Ramos (cell line): Measurements from ENCODE around the gene SESN1.

Source experiments
- in situ Hi-C: fragments of 300-500 bp; cut with MboI; formaldehyde crosslinking; loops from one replicate; pipeline ENCODE4 v1.14.3; 2022; ENCODE audit warnings: low sequenced_read_pairs; ENCODE audit not compliant: unreplicated experiment

The SESN1 gene

GRCh38 chr6:109036574-109037294 is 57.9 kb downstream of the SESN1 start:
- in situ Hi-C loops, result no loop called here

GRCh38 chr6:109034526-109034925 is 60.1 kb downstream of the SESN1 start:
- in situ Hi-C loops, result no loop called here

DNA sequence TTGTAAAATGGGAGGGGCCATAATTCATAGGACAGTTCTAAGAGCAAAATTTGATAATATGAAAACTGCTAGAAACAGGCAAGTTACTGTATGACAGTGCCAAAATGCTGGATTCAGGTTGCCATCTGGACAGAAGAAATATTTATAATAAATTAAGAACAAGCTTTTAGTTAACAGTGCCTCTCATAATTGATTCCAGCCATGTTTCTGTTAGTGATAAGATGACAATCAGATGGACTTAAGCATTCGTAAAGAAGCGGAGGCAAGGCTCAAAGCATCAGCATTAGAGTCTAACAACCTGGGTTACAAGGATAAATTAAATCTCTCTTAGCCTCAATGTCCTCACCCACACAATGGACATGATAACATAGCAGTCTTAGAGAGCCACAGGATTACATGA is 61.0 kb downstream of the SESN1 start:
- in situ Hi-C loops, result no loop called here

DNA sequence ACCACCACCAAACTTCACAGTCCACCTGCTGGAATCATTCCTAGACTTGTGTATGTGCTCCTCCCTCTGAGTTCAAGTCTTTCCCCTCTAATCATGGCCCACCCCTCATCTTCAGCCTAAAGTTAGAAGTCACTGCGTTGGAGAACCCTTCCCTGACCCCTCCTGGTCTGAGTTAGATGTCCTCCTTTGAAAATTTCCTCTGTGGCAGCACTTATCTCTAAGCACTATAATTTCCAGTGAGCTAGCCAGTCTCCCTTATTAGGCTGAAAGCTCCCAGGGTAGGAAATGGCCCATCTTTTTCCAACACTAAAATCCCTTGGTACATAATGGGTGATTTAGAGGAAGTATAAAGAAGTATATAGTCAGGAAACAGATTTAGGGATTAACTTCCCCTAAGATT is 63.2 kb downstream of the SESN1 start:
- in situ Hi-C loops, result no loop called here

- in situ Hi-C loops, result no loop called here
Measured at GRCh38 chr6:109029313-109029712, 65.3 kb downstream of the SESN1 start.

GRCh38 chr6:109028439-109028838 is 66.2 kb downstream of the SESN1 start:
- in situ Hi-C loops, result no loop called here

GRCh38 chr6:109027964-109028363 is 66.7 kb downstream of the SESN1 start:
- in situ Hi-C loops, result no loop called here

- in situ Hi-C loops, result no loop called here
Measured at GRCh38 chr6:109025639-109026038, 69.0 kb downstream of the SESN1 start.

DNA sequence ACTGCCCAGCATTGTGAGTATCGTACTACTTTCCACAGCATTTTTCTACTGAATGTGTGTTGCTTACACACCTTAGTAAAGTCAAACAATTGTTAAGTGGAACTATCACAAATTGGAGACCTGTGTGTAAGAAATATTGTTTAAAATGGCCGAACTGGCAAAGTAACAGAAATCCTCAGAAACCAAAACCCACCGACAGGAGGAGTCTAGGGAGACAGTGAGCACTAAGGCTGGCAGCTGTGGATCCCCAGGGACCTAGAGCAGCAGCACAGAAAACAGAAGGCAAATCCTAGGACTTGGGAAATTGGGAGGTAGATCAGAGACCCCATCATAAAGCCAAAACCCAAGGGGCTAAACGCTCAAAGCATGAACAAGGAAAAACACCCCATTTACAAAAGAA is 69.9 kb downstream of the SESN1 start:
- in situ Hi-C loops, result no loop called here

DNA sequence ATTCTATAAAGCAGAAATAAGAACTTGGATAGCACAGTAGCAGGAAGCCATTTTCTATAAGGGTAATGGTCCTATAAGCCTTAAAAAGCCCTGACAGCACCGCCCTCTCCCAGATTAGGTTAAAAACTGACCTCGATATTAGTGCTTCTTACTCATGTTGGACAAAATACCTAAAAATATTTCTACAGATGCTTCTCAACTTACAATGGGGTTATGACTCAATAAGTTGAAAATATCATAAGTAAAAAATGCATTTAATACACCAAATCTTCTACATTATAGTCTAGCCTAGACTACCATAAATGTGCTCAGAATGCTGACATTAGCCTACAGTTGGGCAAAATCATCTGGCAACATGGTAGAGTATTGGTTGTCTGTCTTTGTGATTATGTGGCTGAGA is 70.3 kb downstream of the SESN1 start:
- in situ Hi-C loops, result no loop called here

DNA sequence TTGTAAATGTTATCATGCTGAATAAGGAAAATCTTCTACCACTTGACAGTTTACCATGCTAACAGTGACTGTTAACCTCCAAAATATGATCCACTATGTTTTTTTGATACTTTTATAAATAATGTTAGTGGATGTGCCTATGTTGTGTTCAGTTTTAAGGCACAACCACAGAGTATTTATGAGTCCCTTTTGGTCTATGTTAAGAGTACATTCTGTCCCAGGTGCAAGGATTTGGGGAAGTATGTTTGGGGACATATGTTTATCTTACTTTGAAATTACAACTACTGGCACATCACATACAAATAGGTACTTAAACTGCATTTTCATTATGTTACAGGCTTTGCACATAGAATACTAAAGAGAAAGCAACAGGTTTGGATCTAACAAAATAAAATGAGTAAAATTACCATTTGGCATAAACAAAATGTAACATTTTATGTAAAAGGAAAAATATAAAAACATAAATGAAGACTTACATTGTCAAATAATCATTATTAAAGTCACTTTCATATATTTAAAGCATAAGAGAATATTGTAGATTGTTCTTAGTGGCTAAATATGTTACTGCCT is 71.2 kb downstream of the SESN1 start:
- in situ Hi-C loops, result no loop called here

DNA sequence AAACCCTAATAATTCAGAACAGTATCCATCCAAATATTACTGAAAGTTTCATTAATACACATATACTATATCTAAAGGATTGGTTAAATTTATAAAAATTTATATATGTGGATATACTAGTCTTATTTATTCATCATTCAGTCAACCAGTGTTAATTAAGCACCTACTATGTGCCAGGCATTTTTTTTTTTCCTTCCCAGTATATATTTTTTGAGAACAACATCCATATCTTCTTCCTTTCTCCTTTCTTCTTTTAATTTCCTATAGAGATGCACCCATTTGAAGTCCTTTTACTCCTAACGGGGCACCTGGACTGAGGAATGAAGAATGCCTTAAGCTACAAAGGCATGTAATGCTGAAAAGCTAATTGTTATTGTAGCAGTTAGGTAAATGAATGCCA is 72.8 kb downstream of the SESN1 start:
- in situ Hi-C loops, result no loop called here

- in situ Hi-C loops, result no loop called here
Measured at GRCh38 chr6:109019911-109020310, 74.7 kb downstream of the SESN1 start.

DNA sequence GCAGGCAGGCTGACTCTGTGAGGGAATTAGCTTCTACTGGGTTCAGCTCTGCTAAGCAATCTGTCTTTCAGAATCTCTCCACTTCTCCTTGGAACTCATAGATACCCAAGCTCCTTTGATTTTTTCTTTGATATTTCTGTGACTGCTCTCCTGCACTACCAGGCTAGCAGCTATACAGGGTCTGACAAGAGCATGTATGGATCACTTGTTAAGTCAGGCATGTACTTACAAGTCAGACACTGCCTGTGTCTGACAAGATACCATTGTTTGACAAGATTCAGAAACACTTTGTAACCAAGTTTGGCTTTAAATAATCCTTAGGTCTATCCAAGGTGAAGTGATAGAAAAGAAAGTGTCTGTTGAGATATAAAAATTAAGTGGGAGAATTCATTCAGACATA is 79.5 kb downstream of the SESN1 start:
- in situ Hi-C loops, result no loop called here

DNA sequence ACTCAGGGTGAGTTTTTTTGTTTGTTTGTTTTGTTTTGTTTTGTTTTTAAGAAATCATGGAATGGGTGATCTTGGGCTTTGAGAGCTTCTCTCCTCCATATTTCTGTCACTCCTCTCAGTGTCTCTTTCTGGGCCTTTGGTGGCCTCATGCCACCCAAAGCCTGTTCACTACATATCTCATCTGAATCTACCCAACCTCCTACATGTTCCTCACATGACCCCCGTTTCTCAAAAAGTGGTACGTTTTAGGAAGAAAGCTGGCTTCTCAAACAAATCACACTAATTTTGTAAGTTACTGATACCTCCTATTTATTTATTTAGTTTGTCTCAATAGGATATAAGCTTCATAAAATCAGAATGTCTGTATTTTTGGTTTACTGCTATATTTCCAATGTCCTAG is 80.0 kb downstream of the SESN1 start:
- in situ Hi-C loops, result no loop called here

GRCh38 chr6:109013656-109014305 is 80.9 kb downstream of the SESN1 start:
- in situ Hi-C loops, result no loop called here

DNA sequence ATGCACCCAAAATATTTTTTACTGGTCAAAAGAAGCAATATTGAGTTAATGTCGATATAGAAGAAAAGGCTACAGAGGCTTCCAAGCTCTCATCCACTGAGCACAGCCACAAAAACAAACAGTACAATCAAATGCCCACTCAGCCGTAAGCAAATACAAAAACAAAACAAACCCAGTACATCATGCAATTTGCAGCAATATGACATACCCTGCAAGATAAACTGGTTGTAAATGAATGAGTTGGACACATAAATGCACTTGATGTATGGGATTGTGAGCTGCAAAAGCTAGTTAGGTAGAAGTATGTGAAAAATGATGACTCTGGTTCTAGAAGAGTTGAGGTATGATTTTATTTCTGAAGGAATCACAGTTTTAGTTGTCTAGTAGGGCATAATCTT is 83.9 kb downstream of the SESN1 start:
- in situ Hi-C loops, result no loop called here

DNA sequence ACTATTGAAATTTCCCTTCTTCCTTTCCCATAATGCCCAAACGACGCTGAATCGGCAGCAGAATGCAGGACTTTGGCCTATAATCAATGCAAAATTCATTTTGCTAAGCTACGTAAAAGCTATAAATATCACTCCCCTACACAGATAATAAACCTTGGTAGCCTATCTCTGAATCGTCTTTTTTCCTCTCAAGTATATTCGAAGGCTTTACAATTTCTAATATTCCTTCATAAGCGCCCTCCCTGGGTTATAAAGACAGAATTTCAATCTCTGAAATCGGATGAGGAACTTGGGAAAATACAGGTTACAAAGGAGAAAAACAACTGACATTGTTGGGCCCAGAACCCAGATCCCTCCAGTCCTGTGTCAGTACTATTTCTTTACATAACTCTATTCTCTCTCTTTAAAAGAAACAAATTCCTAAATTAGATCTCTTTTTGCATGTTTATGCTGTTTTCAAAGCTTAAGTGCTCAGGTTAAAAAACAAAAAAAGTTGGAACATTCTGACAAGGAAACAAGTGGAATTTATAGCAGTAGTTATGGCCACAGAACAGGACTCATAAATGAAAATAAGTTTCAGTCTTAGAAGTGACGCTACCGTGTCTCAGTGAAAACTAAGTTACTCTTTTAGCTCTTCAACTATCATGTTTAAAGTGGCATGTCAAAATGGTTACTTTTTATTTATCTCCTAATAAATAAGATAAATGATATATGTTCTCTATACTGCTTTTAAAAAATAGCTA is 84.5 kb downstream of the SESN1 start:
- in situ Hi-C loops, result no loop called here

DNA sequence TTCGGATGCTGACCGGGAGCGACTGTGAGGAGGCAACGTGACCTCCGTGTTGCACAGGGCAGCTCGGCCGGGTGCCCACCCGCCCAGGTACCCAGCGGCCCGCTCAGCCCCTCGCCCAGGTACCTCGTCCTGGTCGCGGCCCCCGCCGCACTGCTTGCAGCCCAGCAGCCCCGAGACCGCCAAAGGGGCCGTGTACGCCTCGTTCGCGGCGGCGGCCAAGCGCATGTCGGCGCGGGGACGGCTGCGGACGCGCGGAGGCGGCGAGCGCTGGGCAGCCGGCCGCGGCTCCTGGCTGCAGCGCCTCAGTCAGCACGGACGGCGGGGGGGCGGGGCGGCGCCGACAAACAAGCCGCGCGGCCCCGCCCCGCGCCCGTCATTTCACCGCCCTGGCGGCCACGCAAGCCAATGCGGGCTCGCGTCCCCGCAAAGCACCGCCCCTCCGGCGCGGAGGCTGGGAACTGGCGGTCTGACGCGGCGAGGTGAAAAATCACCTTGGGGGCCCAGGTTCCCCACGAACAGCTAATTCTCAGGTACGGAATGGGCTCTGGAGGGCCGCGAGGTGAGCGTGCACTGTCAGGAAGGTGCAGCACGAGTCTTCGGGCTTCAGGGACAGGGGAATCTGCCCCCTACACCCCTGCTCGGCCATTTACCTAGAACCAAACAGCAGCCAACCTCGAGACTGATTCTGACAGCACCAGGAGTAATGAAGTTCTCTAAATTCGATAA is 85.2 kb downstream of the SESN1 start:
- in situ Hi-C loops, result no loop called here

DNA sequence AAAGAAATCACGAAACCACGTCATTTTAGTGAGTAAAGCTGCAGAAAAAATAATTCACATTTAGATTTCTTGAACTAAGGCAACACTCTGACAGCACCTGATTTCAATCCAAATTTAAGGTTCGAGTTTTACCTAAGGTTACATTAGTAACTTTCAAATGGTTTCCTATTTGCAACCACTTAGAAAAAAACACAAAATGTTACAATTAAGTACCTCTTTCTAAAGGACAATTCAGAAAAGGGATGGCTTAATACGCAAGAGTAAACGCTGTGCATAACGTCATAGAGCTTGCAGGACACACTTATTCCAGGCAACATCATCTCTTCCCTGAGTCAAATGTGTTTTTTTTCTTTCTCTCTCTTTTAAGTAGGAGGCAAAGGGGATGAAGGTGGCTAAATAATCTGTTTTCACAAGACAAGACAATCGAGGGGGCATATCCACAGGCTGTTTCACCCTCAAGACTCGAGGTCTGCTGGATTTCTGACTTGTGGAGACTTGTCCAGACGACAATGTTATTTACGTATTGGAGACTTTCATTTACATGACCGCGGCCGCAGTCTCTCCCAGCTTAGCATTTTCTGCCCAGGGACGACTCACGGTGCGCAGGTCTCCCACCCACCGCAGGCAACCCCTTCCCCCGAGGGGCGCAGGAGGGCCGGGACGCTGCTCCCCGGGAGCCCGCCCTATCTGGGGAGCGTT is 86.0 kb downstream of the SESN1 start:
- in situ Hi-C loops, result no loop called here
